Natural killer cell (primary cell): ENCODE measurements around the gene OTX2. TPM values are rescaled to one million over a fixed set of nuclear protein-coding genes. Genes with fewer than 3 reads are reported as not detected.

ENCODE experiments used
- ATAC-seq, 3 donors: fragments of 150-1000 bp in 2 of 3; fragments of 200-7000 bp in 1 of 3; cut with Tn5 transposase; 1 replicate in 1 of 3; 2 replicates in 2 of 3; pipeline ENCODE4 v1.10.0; 2021; ENCODE audit warnings: mild to moderate bottlenecking in 2 of 3, moderate library complexity in 2 of 3
- DNase-seq, 2 donors: peaks; one replicate each; pipeline versions ENCODE4 v3.0.0 to v3.0.0-alpha.2; 2013 to 2021; ENCODE audit warnings: mixed read lengths in 1 of 2
- H3K27ac ChIP-seq: one replicate; pipeline ENCODE4 v1.5.1; 2013; ENCODE audit warnings: mild to moderate bottlenecking, low read length
- H3K27me3 ChIP-seq: one replicate; pipeline ENCODE4 v1.6.1; 2013; ENCODE audit warnings: low read length; ENCODE audit not compliant: control insufficient read depth, insufficient read depth
- H3K36me3 ChIP-seq: one replicate; pipeline ENCODE4 v1.6.1; 2013; ENCODE audit warnings: low read length; ENCODE audit not compliant: control insufficient read depth, insufficient read depth
- H3K4me1 ChIP-seq: one replicate; pipeline ENCODE4 v1.6.1; 2013; ENCODE audit warnings: low read length; ENCODE audit not compliant: control insufficient read depth, insufficient read depth
- H3K4me3 ChIP-seq: one replicate; pipeline ENCODE4 v1.5.1; 2013; ENCODE audit warnings: low read length
- H3K9me3 ChIP-seq: one replicate; pipeline ENCODE4 v1.6.1; 2013; ENCODE audit warnings: low read length; ENCODE audit not compliant: control insufficient read depth, insufficient read depth
- H3K27ac Mint-ChIP-seq, 2 donors: one replicate each; pipeline ENCODE4 v1.8.0; 2022; ENCODE audit warnings: mild to moderate bottlenecking in 2 of 2, mixed read lengths in 2 of 2, moderate library complexity in 1 of 2
- H3K27me3 Mint-ChIP-seq, 2 donors: one replicate each; pipeline ENCODE4 v1.8.0; 2022; ENCODE audit warnings: low read depth in 2 of 2, mixed read lengths in 2 of 2
- H3K36me3 Mint-ChIP-seq: one replicate; pipeline ENCODE4 v1.8.0; 2022; ENCODE audit warnings: mixed read lengths
- H3K4me1 Mint-ChIP-seq, 2 donors: one replicate each; pipeline ENCODE4 v1.8.0; 2022; ENCODE audit warnings: mixed read lengths in 2 of 2
- H3K4me3 Mint-ChIP-seq: one replicate; pipeline ENCODE4 v1.8.0; 2022; ENCODE audit warnings: mild to moderate bottlenecking, moderate library complexity, mixed read lengths
- H3K9me3 Mint-ChIP-seq, 2 donors: one replicate each; pipeline ENCODE4 v1.8.0; 2022; ENCODE audit warnings: mixed read lengths in 2 of 2
- WGBS: methylation state at CpG from one replicate; pipeline ENCODE4 v1.1.7; 2013; ENCODE audit warnings: missing lambda C conversion rate; ENCODE audit not compliant: insufficient coverage; 5-methylcytosine and 5-hydroxymethylcytosine counted together
- intact Hi-C: fragments of 100-400 bp; cut with micrococcal nuclease; formaldehyde crosslinking; loops from one replicate; pipeline ENCODE4 v1.14.2; 2022
- total RNA-seq, 4 donors: library from RNA; stranded (reverse); fragments of 120-200 nt in 1 of 4; gene quantifications; one replicate each; pipeline versions ENCODE4 v1.2.3 to v1.2.4, GENCODE V29; 2013 to 2022
- TF ChIP-seq, protein P1 (sequence below): fragments of 200-600 bp; IDR thresholded peaks from one replicate; pipeline ENCODE4 v1.8.0; 2022; ENCODE audit warnings: antibody characterized with exemption

The OTX2 gene
- total RNA-seq, 3 donors from 2014 or later (not counting 1 experiment from before 2014, with no cell fraction given), result not detected

DNA sequence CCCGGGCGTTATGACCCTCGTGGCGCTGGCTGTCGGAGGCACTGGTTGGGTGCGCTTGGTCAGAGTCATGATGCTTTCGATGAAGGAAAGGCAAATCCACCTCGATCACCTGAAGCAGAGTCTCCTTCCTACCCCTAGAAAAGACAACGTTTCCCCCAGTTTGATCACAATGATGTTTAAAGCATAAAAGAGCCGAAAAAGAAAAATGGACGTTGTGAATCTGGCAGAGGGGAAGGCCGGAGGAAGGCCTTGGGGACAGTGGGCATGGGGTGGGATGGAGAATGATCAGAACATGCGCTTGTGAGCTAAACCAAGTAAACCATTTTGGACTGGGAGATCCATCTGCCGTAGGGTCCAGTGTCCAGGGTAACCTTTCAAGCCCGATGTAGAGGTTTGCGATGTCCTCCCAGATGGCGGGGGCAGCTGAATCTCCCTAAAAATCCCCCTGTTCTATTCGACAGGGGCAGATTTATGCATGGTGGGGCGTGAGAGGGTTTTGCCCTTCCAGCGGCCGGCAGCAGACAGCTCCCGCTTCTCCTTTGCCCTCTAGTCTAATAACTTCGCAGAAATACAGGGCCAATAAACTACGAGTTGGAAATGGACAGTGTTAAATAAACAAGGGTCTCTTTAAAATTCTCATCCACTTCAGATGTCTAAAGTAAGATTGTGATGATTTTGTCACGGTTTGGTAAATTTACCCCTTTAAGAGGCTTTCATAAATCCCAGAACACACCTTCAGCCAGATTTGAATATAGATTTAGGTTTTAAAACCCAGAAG lies 2.3 kb upstream of the OTX2 start:
- Histone ChIP-seq H3K4me3 (no peak overlapping the region), H3K27ac (no peak overlapping the region), H3K36me3 (no peaks in the 10 kb centered on the region), H3K27me3 (peaks cover 54% of the 10 kb centered on the region), H3K4me1 (no peaks in the 10 kb centered on the region), H3K9me3 (no peaks in the 10 kb centered on the region)
- peaks cover 4 to 5% of the 10 kb centered on the region in 2 donors for H3K9me3 Mint-ChIP-seq
- peaks cover 56 to 74% of the 10 kb centered on the region in 2 donors for H3K27me3 Mint-ChIP-seq
- ATAC-seq (no peak), DNase-seq (no peak)
- no peak overlapping the region for H3K4me3 Mint-ChIP-seq
- TF ChIP-seq, protein P1, sequence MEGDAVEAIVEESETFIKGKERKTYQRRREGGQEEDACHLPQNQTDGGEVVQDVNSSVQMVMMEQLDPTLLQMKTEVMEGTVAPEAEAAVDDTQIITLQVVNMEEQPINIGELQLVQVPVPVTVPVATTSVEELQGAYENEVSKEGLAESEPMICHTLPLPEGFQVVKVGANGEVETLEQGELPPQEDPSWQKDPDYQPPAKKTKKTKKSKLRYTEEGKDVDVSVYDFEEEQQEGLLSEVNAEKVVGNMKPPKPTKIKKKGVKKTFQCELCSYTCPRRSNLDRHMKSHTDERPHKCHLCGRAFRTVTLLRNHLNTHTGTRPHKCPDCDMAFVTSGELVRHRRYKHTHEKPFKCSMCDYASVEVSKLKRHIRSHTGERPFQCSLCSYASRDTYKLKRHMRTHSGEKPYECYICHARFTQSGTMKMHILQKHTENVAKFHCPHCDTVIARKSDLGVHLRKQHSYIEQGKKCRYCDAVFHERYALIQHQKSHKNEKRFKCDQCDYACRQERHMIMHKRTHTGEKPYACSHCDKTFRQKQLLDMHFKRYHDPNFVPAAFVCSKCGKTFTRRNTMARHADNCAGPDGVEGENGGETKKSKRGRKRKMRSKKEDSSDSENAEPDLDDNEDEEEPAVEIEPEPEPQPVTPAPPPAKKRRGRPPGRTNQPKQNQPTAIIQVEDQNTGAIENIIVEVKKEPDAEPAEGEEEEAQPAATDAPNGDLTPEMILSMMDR, result no peak
- 8% methylated on average over 17 of the region's 25 CpGs for WGBS
- H3K27ac Mint-ChIP-seq, result no peak overlapping the region
- intact Hi-C loops, result no loop called here
- H3K36me3 Mint-ChIP-seq, result peaks cover 29% of the 10 kb centered on the region
- H3K4me1 Mint-ChIP-seq, result peaks cover under 1 to 9% of the 10 kb centered on the region in 2 donors

- ATAC-seq (no peak), DNase-seq (no peak)
- H3K4me3 ChIP-seq, result no peak overlapping the region
- 9% methylated on average over 32 of the region's 39 CpGs for WGBS
- Mint-ChIP-seq H3K36me3 (peaks cover 35% of the 10 kb centered on the region), H3K9me3 (peaks cover 4 to 5% of the 10 kb centered on the region in 2 donors), H3K27ac (no peak overlapping the region), H3K27me3 (peaks cover 61 to 79% of the 10 kb centered on the region in 2 donors), H3K4me1 (peaks cover 4 to 13% of the 10 kb centered on the region in 2 donors), H3K4me3 (no peak overlapping the region)
- no peaks in the 10 kb centered on the region for H3K9me3 ChIP-seq
- H3K27me3 ChIP-seq, result peaks cover 55% of the 10 kb centered on the region
- H3K36me3 ChIP-seq, result no peaks in the 10 kb centered on the region
- TF ChIP-seq, protein P1, result no peak
- H3K4me1 ChIP-seq, result no peaks in the 10 kb centered on the region
- H3K27ac ChIP-seq, result no peak overlapping the region
- intact Hi-C loops, result no loop called here
These were observed 1.5 kb upstream of the OTX2 start for GRCh38 chr14:56811593-56812363.

DNA sequence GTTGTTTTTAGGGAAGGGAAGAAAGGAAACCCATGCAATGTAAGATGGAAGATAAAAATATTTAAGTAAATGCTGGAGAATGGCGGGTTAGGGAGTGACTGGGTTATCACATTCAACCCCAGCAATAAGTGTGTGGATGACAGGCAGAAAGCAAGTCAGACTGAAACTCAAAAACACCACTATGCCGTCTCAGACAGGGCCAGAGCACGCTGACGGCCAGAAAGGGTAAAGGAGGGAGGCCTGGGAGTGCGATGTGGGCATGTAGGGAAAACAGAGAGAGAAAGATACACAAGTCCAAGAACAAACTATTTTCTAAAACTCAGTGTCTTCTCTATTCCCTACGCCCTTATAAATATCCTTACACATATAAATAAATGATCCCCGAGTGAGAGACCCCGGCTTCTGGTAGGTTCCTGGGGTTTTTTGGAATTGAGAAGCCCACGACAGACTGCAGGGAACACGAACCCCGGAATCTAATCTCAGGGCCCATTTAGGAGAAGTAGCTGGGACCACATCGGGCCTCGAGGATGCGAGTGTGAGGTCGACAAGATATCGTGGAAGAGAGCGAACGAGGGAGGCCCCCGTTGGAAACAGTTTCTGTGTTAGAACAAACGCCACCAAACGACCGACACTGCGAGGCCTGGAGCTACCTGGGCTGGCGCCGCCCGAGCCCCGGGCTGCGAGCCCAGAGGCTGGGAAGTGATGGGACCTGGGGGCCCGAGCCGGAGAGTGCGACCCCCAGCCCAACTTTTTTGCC lies 735 bp upstream of the OTX2 start:
- H3K27ac Mint-ChIP-seq, result no peak overlapping the region
- peaks cover 4 to 5% of the 10 kb centered on the region in 2 donors for H3K9me3 Mint-ChIP-seq
- intact Hi-C loops, result no loop called here
- Histone ChIP-seq H3K4me3 (no peak overlapping the region), H3K27me3 (peaks cover 61% of the 10 kb centered on the region), H3K36me3 (no peaks in the 10 kb centered on the region), H3K9me3 (no peaks in the 10 kb centered on the region), H3K4me1 (no peaks in the 10 kb centered on the region), H3K27ac (no peak overlapping the region)
- TF ChIP-seq, protein P1, result no peak
- peaks cover 40% of the 10 kb centered on the region for H3K36me3 Mint-ChIP-seq
- DNase-seq (no peak), ATAC-seq (no peak)
- H3K27me3 Mint-ChIP-seq, result peaks cover 67 to 87% of the 10 kb centered on the region in 2 donors
- no peak overlapping the region for H3K4me3 Mint-ChIP-seq
- WGBS, result 9% methylated on average over 27 of the region's 31 CpGs
- H3K4me1 Mint-ChIP-seq, result peaks cover 4 to 13% of the 10 kb centered on the region in 2 donors
